Stimulated activated naive CD8-positive, alpha-beta T cell treated with anti-CD3 and anti-CD28 coated beads, Interleukin-15, amount 100 ng/mL, for 72 hours (primary cell): ENCODE data around the gene SLC39A8.
"Not testable (repeated sequence)": the region's sequence is repeated elsewhere in the genome, so short reads cannot be mapped to it uniquely, and the experiment has no call there.

Experiments
- ATAC-seq: fragments of 150-1000 bp; cut with Tn5 transposase; 2 replicates; pipeline ENCODE4 v1.10.0; 2021; ENCODE audit warnings: mild to moderate bottlenecking, moderate library complexity
- DNase-seq, 2 donors: peaks; one replicate each; pipeline ENCODE4 v3.0.0; 2021 to 2022
- H3K27ac Mint-ChIP-seq, 2 donors: one replicate each; pipeline ENCODE4 v1.8.0; 2022; ENCODE audit warnings: mild to moderate bottlenecking in 2 of 2, mixed read lengths in 2 of 2, moderate library complexity in 2 of 2
- H3K27me3 Mint-ChIP-seq: one replicate; pipeline ENCODE4 v1.8.0; 2022; ENCODE audit warnings: mixed read lengths
- H3K4me1 Mint-ChIP-seq: one replicate; pipeline ENCODE4 v1.8.0; 2022; ENCODE audit warnings: mild to moderate bottlenecking, mixed read lengths
- H3K4me3 Mint-ChIP-seq, 2 donors: one replicate each; pipeline ENCODE4 v1.8.0; 2022; ENCODE audit warnings: mild to moderate bottlenecking in 2 of 2, mixed read lengths in 2 of 2, moderate library complexity in 1 of 2
- H3K9me3 Mint-ChIP-seq, 2 donors: one replicate each; pipeline ENCODE4 v1.8.0; 2022; ENCODE audit warnings: mixed read lengths in 2 of 2

SLC39A8 gene

GRCh38 chr4:102244878-102245535 lies 100.3 kb downstream of the SLC39A8 start:
- Mint-ChIP-seq H3K4me1 (no peaks in the 10 kb centered on the region), H3K4me3 (no peak overlapping the region), H3K9me3 (peaks cover 0 to 7% of the 10 kb centered on the region in 2 donors), H3K27ac (no peak overlapping the region), H3K27me3 (no peaks in the 10 kb centered on the region)
- ATAC-seq = peak; percentile 26
- DNase-seq = no peak

DNA sequence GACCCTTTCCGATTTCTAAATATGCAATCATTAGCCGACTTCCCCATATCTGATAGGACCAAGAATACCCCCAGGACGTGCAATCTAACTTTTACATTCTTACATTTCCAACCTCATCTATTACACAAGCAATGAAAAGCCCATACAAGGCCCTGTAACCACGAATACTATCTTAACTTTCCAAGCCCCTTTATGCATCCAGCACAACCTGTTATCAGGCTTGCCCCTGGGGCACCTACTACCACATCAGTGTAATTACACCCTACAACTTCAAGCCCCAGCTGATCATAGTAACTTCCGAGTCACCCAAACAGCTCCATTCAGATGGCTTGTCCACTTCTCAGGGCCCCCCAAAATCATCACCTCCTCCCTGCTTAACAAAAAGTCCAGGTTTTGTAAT lies 102.0 kb downstream of the SLC39A8 start:
- ATAC-seq, DNase-seq, H3K4me3 Mint-ChIP-seq, H3K9me3 Mint-ChIP-seq, H3K27ac Mint-ChIP-seq, H3K27me3 Mint-ChIP-seq, H3K4me1 Mint-ChIP-seq: not testable (repeated sequence)

DNA sequence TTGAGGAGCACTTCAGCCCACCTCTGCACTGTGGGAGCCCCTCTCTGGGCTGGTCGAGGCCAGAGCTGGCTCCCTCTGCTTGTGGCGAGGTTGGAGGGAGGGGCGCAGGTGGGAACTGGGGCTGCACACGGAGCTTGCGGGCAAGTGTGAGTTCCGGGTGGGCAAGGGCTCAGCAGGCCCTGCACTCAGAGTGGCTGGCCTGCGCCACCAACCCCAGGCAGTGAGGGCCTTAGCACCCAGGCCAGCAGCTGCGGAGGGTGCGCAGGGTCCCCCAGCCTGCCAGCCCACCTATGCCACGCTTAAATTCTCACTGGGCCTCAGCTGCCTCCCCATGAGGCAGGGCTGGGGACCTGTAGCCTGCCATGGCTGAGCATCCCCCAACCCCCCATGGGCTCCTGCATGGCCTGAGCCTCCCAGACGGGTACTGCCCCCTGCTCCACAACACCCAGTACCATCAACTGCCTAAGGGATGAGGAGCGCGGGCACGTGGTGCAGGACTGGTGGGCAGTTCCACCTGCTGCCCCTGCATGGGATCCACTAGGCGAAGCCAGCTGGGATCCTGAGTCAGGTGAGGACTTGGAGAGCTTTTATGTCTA lies 110.9 kb downstream of the SLC39A8 start:
- no peak overlapping the region for H3K27ac Mint-ChIP-seq
- no peak overlapping the region for H3K4me3 Mint-ChIP-seq
- ATAC-seq (peak; percentile 39), DNase-seq (no peak)
- peaks cover 0 to 8% of the 10 kb centered on the region in 2 donors for H3K9me3 Mint-ChIP-seq
- H3K4me1 Mint-ChIP-seq = no peaks in the 10 kb centered on the region
- H3K27me3 Mint-ChIP-seq = peaks cover 7% of the 10 kb centered on the region

GRCh38 chr4:102230194-102230593 lies 115.1 kb downstream of the SLC39A8 start:
- DNase-seq (no peak), ATAC-seq (no peak)
- Mint-ChIP-seq H3K4me1 (no peaks in the 10 kb centered on the region), H3K9me3 (peaks cover 10% of the 10 kb centered on the region in 2 donors), H3K27me3 (peaks cover 7% of the 10 kb centered on the region), H3K4me3 (no peak overlapping the region), H3K27ac (no peak overlapping the region)

DNA sequence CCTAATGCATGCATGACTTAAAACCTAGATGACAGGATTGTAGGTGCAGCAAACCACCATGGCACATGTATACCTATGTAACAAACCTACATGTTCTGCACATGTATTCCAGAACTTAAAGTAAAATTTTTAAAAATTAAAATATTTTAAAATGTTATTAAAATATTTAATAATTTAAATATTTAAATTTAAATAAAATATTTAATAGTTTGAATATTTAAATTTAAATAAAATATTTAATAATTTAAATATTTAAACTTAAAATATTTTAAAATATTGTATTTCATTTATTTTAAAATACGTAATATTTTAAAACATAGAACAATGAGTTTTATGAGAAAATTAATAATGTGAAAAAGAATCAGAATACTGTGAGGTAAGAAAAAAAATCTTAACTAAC lies 117.9 kb downstream of the SLC39A8 start:
- no peak for DNase-seq
- Mint-ChIP-seq H3K4me1 (no peaks in the 10 kb centered on the region), H3K4me3 (no peak overlapping the region), H3K9me3 (peaks cover 7 to 10% of the 10 kb centered on the region in 2 donors), H3K27me3 (peaks cover 7% of the 10 kb centered on the region), H3K27ac (no peak overlapping the region)
- ATAC-seq = no peak

GRCh38 chr4:102223461-102223860 lies 121.8 kb downstream of the SLC39A8 start:
- DNase-seq (no peak), ATAC-seq (no peak)
- Mint-ChIP-seq H3K4me3 (no peak overlapping the region), H3K27me3 (peaks cover 8% of the 10 kb centered on the region), H3K9me3 (peaks cover 3 to 11% of the 10 kb centered on the region in 2 donors), H3K27ac (no peak overlapping the region), H3K4me1 (no peaks in the 10 kb centered on the region)

- no peak for ATAC-seq
- no peak overlapping the region for H3K4me3 Mint-ChIP-seq
- H3K27me3 Mint-ChIP-seq = peaks cover 8% of the 10 kb centered on the region
- no peaks in the 10 kb centered on the region for H3K4me1 Mint-ChIP-seq
- DNase-seq = no peak
- H3K9me3 Mint-ChIP-seq = peaks cover 0 to 7% of the 10 kb centered on the region in 2 donors
- H3K27ac Mint-ChIP-seq = no peak overlapping the region
These were observed 122.4 kb downstream of the SLC39A8 start for GRCh38 chr4:102222838-102223409.

GRCh38 chr4:102219129-102219528 lies 126.2 kb downstream of the SLC39A8 start:
- no peak for ATAC-seq
- Mint-ChIP-seq H3K4me1 (no peaks in the 10 kb centered on the region), H3K4me3 (no peak overlapping the region), H3K27ac (no peak overlapping the region), H3K9me3 (peaks cover 0 to 4% of the 10 kb centered on the region in 2 donors), H3K27me3 (peaks cover 21% of the 10 kb centered on the region)
- no peak for DNase-seq

DNA sequence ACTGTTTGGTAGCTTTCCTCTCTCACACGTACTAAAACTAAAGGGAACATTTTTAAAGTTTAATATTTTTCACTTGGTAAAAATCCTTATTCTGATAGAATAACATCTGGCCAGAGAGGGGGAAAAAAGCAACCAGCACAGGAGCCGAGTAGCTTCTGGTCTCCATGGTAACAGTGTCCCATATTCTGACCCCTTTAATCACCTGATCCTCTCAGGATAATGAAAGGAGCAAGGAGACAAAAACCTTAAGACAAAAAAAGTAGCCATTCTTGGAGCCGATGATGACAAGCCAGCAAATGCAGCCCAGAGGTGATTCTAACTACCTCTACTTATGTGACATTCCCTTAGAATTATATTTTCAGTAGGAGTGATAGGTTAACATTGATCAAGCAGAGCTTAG lies 126.6 kb downstream of the SLC39A8 start:
- H3K27ac Mint-ChIP-seq = no peak overlapping the region
- peaks cover 21% of the 10 kb centered on the region for H3K27me3 Mint-ChIP-seq
- no peak overlapping the region for H3K4me3 Mint-ChIP-seq
- no peaks in the 10 kb centered on the region for H3K4me1 Mint-ChIP-seq
- DNase-seq (no peak), ATAC-seq (no peak)
- H3K9me3 Mint-ChIP-seq = peaks cover 0 to 4% of the 10 kb centered on the region in 2 donors

GRCh38 chr4:102217775-102218355 lies 127.4 kb downstream of the SLC39A8 start:
- H3K4me1 Mint-ChIP-seq = no peaks in the 10 kb centered on the region
- H3K27ac Mint-ChIP-seq = no peak overlapping the region
- ATAC-seq (no peak), DNase-seq (no peak)
- no peak overlapping the region for H3K4me3 Mint-ChIP-seq
- H3K27me3 Mint-ChIP-seq = peaks cover 21% of the 10 kb centered on the region
- peaks cover 0 to 4% of the 10 kb centered on the region in 2 donors for H3K9me3 Mint-ChIP-seq

GRCh38 chr4:102217345-102217744 lies 127.9 kb downstream of the SLC39A8 start:
- peaks cover 0 to 4% of the 10 kb centered on the region in 2 donors for H3K9me3 Mint-ChIP-seq
- no peak for ATAC-seq

GRCh38 chr4:102216666-102217065 lies 128.6 kb downstream of the SLC39A8 start:
- Mint-ChIP-seq H3K9me3 (peaks cover 0 to 4% of the 10 kb centered on the region in 2 donors), H3K27ac (no peak overlapping the region), H3K27me3 (peaks cover 21% of the 10 kb centered on the region), H3K4me3 (no peak overlapping the region), H3K4me1 (no peaks in the 10 kb centered on the region)
- no peak for ATAC-seq
- DNase-seq = no peak

More at GRCh38 chr4:102217345-102217744, 127.9 kb downstream of the SLC39A8 start:
- Mint-ChIP-seq H3K27me3 (peaks cover 21% of the 10 kb centered on the region), H3K4me1 (no peaks in the 10 kb centered on the region), H3K4me3 (no peak overlapping the region), H3K27ac (no peak overlapping the region)
- no peak for DNase-seq

GRCh38 chr4:102213031-102213430 lies 132.3 kb downstream of the SLC39A8 start:
- no peak for DNase-seq
- H3K27me3 Mint-ChIP-seq = peaks cover 13% of the 10 kb centered on the region
- H3K27ac Mint-ChIP-seq = no peak overlapping the region
- ATAC-seq = no peak
- H3K4me1 Mint-ChIP-seq = no peaks in the 10 kb centered on the region
- no peak overlapping the region for H3K4me3 Mint-ChIP-seq
- no peaks in the 10 kb centered on the region for H3K9me3 Mint-ChIP-seq
